Activated CD4-positive, alpha-beta T cell treated with anti-CD3 and anti-CD28 coated beads, Interleukin-2, amount 50 U/mL, for 16 hours (primary cell): ENCODE data around the gene WNK4.

Experiments
- DNase-seq: peaks from one replicate; pipeline ENCODE4 v3.0.0-alpha.2; 2020

Gene WNK4

GRCh38 chr17:42797067-42798007, 16.9 kb downstream of the WNK4 start:
- DNase-seq: no peak

- no peak for DNase-seq
Measured at GRCh38 chr17:42798011-42798382, 17.6 kb downstream of the WNK4 start.

GRCh38 chr17:42798383-42799380, 18.3 kb downstream of the WNK4 start, which contains the start of the genes CNTD1 and COA3:
CNTD1 (plus strand) TSS chr17:42798861; CDS start chr17:42799068, 207 bp downstream.
COA3 (minus strand) TSS chr17:42798704; CDS start chr17:42798681, 23 bp downstream.
- DNase-seq: peak; percentile 89

- DNase-seq: no peak
Measured at GRCh38 chr17:42803074-42803883, 22.9 kb downstream of the WNK4 start.

- no peak for DNase-seq
Measured at GRCh38 chr17:42804918-42805367, 24.5 kb downstream of the WNK4 start.

- DNase-seq: no peak
Measured at GRCh38 chr17:42806249-42806648, 25.8 kb downstream of the WNK4 start.

- DNase-seq: no peak
Measured at GRCh38 chr17:42809250-42809649, 28.8 kb downstream of the WNK4 start.

GRCh38 chr17:42814633-42815399, 34.4 kb downstream of the WNK4 start:
- no peak for DNase-seq

GRCh38 chr17:42817866-42818265, 37.5 kb downstream of the WNK4 start:
- no peak for DNase-seq

- DNase-seq: no peak
Measured at GRCh38 chr17:42818379-42818778, 38.0 kb downstream of the WNK4 start.

GRCh38 chr17:42819939-42820535, 39.6 kb downstream of the WNK4 start:
- peak; percentile 71 for DNase-seq

- no peak for DNase-seq
Measured at GRCh38 chr17:42821176-42821575, 40.8 kb downstream of the WNK4 start.

- no peak for DNase-seq
Measured at GRCh38 chr17:42827472-42827871, 47.1 kb downstream of the WNK4 start.

GRCh38 chr17:42830971-42831370, 50.6 kb downstream of the WNK4 start:
- DNase-seq: no peak

- DNase-seq: no peak
Measured at GRCh38 chr17:42832213-42832933, 52.0 kb downstream of the WNK4 start.

- DNase-seq: peak; percentile 93
Measured at GRCh38 chr17:42832934-42833766, 52.7 kb downstream of the WNK4 start, which contains the start of gene PSME3. PSME3 (plus strand) TSS chr17:42833397; CDS start chr17:42833632, 235 bp downstream.

- DNase-seq: no peak
Measured at GRCh38 chr17:42833767-42834422, 53.5 kb downstream of the WNK4 start.

GRCh38 chr17:42835732-42836131, 55.3 kb downstream of the WNK4 start:
- DNase-seq: no peak
